ENCODE results near the gene CAPN14. TPM values are rescaled to one million over a fixed set of nuclear protein-coding genes. Genes with fewer than 3 reads are reported as not detected.

Gene CAPN14
- total RNA-seq, 3 donors from 2014 or later = 0.16 to 0.44 (median 0.33) TPM

Other genes with a start within 250 kb of the CAPN14 start
- gene GALNT14, start 79.1 kb downstream of the CAPN14 start, total RNA-seq = 1 to 10 TPM in 2 of 3 donors, under 1 TPM in 1; 0.16 to 4.3 (median 4.1) TPM
- 10 to 100 TPM in 1 of 3 donors, 1 to 10 TPM in 2; 2.7 to 10.1 (median 9.2) TPM for gene EHD3, start 16.6 kb upstream of the CAPN14 start, total RNA-seq
- gene XDH, start 197.2 kb upstream of the CAPN14 start, total RNA-seq = 1 to 10 TPM in 2 of 3 donors, under 1 TPM in 1; 0.16 to 6.9 (median 1.3) TPM